T-helper 2 cell (primary cell): ENCODE measurements around the gene PGAP6.
"Not testable (repeated sequence)": the region's sequence is repeated elsewhere in the genome, so short reads cannot be mapped to it uniquely, and the experiment has no call there.

ENCODE experiments used
- DNase-seq, 5 experiments: peaks; one replicate each; pipeline versions ENCODE4 v3.0.0 to v3.0.0-alpha.2; 2012 to 2022
- total RNA-seq, 2 donors: gene quantifications; one replicate each; lab custom pipeline; 2026; lab: John Stamatoyannopoulos, UW

PGAP6 gene, protein sequence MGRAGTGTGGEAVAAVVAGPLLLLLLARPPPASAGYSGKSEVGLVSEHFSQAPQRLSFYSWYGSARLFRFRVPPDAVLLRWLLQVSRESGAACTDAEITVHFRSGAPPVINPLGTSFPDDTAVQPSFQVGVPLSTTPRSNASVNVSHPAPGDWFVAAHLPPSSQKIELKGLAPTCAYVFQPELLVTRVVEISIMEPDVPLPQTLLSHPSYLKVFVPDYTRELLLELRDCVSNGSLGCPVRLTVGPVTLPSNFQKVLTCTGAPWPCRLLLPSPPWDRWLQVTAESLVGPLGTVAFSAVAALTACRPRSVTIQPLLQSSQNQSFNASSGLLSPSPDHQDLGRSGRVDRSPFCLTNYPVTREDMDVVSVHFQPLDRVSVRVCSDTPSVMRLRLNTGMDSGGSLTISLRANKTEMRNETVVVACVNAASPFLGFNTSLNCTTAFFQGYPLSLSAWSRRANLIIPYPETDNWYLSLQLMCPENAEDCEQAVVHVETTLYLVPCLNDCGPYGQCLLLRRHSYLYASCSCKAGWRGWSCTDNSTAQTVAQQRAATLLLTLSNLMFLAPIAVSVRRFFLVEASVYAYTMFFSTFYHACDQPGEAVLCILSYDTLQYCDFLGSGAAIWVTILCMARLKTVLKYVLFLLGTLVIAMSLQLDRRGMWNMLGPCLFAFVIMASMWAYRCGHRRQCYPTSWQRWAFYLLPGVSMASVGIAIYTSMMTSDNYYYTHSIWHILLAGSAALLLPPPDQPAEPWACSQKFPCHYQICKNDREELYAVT
- total RNA-seq: 59.5 to 65.2 reads per million in 2 donors

DNA sequence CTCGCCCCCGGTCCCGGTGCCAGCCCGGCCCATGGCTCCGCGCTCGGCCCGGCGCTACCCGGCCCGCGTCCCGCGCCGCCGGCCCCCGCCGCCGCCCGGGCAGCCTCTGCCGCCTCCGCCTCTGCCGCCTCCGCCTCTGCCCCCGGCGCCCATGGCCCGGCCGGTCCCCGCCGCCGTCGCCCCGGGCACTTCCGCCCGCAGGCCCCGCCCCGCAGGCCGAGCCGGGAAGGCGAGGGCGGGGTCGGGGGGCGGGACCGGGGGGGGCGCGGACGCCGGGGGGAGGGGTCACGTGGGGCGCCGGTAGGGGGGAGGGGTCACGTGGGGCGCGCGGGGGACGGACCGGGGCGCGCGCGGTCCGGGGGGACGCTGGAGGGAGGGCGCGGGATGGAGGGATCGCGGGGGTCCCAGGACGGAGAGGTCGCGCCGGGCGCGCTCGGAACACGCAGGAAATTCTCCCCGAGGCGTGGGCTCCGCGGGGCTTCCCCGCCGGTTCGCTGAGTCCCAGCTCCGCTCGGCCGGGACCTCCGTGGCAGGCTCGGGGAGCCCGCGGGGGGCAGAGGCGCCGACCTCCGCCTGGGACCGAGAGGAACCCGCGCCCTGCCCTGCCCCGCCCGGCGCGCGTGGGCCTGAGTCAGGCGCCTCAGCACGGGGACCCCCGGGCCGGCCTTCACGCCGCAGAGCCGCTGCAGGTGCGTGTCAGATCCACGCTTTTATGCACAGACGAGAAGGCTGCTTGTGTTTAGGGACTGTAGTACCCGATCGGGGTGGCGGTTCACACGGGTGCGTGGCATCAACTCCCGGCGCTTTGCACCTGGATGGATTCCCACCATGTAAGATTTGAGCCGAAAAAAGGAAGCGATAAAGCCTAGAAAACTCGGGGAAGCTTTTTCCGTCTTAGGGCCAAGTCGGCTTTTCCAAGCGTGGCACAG lies at the start of gene PGAP6:
Gene PGAP6, minus strand, starts transcription at position 190 of the 929 bp plus-strand sequence. Its CDS starts 157 bp downstream, at position 33.
- peak; percentile 38 to 71 (median 62) for DNase-seq

DNA sequence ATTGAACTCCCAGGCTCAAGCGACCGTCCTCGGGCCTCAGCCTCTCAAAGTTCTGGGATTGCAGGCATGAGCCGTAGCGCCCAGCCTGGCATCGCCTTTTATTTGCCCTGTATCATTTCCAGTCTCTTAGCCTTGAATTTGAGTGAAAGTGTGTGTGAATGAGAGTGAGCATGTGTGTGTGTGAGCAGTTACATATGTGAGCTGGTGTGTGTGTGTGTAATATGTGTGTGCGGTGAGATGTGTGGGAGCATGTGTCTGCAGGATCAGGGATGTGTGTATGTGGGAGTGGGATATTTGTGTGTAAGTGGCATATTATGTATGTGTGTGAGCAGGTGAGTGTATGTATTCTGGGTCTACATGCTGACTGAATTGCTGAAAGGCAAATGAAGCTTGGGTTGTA lies 49.1 kb upstream of the PGAP6 start:
- no peak for DNase-seq

DNA sequence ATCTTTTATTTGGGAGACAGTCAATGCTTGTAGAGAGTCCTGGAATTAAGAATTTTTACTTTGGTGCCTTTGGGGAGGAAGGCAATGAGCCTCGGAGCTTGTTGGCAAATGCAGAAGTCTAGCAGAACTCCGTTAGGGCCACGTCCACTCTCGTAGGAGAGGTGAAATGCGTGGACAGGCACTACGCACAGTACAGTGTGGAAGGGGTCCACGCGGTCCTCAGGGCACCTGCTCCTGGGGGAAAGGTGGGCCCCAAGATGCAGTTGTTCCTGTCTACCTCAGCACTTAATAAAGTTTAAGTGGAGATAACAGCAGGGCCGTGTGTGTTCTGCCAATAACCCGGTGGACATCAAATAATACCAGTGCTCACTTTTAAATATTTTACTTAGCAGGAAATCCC lies 45.5 kb upstream of the PGAP6 start:
- DNase-seq: no peak

- no peak for DNase-seq
Measured at GRCh38 chr16:426906-427249, 45.1 kb upstream of the PGAP6 start.

GRCh38 chr16:426115-426905 lies 44.5 kb upstream of the PGAP6 start:
- DNase-seq: peak in 1 of 5 experiments; percentile 17

- peak in 2 of 5 experiments; percentile 23 to 39 for DNase-seq
Measured at GRCh38 chr16:425740-426114, 43.9 kb upstream of the PGAP6 start.

DNA sequence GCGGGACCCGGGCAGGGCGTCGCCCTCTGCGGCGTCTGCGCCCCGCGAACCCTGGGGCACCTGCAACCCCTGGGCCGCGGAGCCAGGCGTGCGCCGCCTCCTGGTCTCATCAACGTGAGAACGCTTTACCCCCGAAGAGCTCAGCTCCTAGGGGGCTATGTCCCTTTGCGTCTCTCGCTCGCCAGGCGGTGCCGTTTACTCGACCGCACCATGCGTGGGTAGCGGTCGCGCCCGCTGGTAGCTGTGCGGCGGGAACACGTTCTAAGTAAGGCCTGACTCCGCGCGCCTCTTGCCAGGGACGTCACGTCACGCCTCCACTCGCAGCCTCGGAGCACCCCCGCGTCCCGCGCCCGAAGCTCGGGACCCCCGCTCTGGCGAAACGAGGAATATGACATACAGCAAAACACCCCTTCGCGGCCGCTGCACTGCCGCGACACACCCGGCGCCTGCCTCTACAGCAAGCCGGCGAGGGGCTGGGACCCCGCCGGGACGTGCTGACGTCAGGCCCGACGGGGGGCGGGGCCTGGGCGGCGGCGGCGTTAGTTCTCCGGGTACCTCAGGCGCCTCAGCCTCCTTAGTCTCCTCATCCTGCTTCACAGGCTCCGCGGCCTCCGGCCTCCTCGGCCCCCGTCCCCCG lies 43.4 kb upstream of the PGAP6 start, which contains the start of gene RAB11FIP3:
Gene RAB11FIP3, plus strand, starts transcription at position 568 of the 637 bp plus-strand sequence. CDS start 358 bp downstream, outside the sequence.
- DNase-seq: peak; percentile 69 to 90 (median 74)

GRCh38 chr16:424623-425081 lies 42.9 kb upstream of the PGAP6 start:
- no peak for DNase-seq

DNA sequence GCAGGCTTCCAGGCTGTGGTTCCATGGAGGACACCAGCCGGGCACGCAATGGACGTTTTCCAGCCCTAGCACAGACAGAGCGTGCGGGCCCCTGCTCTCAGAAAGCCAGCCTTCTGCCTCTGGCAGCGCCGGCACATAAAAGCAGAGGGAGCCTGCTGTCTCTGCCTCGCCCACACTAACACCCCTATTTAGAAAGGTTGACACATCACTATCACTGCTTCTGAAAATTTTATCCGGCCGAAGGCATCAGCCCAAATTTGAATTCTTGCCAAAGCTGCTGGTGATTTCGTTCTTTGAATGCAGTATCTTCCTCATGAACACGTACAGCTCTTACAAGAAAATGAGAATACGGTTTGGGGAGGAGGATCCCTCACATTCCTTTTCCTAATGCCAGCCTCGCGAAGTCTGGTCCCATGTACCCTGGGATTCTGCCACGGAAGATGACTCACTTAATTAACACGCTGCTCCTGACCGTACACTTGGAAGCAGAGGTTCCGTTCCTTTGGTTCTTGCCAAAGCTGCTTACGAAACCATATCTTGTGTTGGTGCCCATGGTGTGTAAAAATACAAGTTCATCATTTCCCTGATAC lies 42.4 kb upstream of the PGAP6 start:
- DNase-seq: no peak

DNA sequence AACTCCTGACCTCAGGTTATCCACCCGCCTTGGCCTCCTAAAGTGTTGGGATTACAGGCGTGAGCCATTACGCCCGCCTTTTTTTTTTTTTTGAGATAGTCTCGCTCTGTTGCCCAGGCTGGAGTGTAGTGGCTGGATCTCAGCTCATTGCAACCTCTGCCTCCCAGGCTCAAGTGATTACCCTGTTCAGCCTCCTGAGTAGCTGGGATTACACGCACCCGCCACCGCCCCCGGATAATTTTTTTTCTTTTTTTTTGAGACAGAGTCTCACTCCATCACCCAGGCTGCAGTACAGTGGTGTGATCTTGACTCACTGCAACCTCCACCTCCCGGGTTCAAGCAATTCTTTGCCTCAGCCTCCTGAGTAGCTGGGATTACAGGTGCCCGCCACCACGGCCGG lies 40.4 kb upstream of the PGAP6 start:
- not testable (repeated sequence) for DNase-seq

DNA sequence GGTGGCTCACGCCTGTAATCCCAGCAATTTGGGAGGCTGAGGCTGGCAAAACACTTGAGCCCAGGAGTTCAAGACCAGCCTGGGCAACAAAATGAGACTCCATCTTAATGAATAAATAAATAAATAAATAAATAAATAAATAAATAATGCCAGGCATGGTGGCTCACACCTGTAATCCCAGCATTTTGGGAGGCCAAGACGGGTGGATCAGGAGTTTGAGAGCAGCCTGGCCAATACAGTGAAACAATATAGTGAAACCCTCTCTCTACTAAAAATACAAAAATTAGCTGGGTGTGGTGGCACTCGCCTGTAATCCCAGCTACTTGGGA lies 33.4 kb upstream of the PGAP6 start:
- DNase-seq: not testable (repeated sequence)

DNA sequence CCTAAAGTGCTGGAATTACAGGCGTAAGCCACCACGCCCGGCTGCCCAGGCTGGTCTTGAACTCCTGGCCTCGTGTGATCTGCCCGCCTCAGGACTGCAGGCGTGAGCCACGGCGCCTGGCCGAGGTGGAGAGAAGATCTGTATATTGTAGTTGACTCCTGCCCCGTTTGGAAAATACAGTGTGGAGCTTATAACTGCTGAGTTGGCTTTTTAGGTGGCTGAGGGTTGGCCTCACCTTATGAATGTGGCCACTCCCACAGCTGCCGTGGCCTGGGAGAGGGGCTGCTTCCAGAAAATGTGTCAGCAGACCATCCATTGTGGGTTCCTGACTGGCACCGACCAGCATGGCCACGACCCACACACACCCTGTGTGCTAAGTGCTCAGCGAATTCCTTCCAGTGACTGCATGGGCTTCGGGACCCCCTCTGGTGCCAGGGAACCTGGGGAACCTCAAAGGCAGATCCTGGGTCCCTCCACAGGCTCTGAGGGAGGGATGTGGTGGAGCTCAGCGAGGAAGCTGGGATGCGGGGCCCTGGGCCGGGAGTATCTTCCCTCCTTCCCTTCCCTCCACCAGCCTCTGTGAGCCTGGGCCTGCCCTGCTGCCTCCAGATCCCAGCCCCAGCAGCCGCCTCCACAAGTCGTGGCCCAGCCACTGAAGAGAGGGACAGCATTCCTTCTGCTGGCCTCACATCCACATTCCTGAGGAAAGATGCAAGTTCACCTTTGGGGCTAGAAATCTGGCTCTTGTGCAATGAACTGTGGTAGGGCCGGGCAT lies 32.8 kb upstream of the PGAP6 start:
- no peak for DNase-seq

DNA sequence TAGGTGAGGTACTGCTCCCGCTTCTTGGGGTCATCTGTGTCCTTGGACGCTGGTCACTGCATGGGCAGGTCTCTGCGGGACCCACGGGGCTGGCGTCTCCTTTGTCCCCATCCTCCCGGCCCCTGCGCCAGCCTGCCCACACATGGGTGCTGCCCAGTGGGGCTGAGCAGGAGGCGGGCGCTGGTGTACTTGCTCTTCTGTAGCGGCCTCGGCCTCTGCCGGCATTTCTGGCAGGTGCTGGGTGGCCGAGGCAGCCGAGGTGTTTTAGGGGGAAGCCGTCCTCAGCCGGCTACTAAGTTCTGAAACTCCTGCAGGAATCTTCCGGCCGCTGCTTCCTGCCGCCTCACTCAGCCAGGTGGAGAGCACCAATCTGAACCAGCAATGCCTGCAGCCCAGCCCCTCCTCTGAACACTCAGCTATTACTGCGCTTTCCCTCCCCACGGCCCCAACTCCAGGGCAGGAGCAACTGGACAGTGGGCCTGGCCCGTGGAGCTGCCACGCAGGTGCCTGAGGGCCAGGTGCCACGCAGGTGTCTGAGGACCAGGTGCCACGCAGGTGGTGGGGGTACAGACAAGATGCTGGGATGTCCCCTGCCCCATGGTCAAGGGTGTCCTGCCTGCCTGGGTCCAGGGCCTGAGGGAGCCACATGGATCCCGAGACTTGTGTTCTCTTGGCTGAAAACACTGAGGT lies 29.9 kb upstream of the PGAP6 start:
- no peak for DNase-seq

DNA sequence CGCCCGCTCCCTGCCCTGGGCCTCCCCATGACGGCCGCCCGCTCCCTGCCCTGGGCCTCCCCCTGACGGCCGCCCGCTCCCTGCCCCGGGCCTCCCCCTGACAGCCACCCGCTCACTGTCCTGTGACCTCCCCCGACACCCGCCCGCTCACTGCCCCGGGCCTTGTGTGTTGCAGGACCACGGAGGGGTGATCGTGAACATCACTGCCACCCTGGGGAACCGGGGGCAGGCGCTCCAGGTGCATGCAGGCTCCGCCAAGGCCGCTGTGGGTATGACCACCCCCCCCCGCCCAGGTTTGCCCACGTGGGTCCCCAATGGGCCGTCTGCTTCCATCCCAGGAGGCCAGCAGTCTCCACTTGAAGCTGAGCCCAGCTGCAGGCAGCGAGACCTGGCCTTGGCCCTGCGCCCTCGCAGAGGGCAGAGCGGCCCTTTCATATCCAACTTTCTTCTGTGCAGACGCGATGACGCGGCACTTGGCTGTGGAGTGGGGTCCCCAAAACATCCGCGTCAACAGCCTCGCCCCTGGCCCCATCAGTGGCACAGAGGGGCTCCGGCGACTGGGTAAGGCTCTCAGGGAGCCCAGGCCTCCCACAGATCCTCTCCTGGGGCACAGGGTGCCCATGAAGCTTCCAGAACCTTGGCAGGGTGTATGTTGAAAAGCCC lies 28.9 kb upstream of the PGAP6 start:
- no peak for DNase-seq

DNA sequence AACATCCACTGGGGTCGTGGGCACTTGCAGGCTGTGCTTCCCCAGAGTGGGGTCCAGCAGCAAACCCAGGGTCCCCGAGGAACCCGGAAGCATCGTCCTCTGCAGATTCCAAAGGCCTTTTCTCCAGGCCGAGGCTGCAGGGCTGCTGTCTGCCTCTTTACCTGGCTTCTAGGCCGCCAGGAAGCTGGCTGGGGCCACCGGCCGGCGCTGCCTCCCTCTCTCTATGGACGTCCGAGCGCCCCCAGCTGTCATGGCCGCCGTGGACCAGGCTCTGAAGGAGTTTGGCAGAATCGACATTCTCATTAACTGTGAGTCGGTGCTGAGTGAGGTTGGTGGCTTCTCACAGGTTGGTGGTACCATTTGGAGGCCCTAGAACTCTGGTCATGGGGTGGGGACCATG lies 25.5 kb upstream of the PGAP6 start:
- no peak for DNase-seq

- DNase-seq: no peak
Measured at GRCh38 chr16:405548-406506, 24.0 kb upstream of the PGAP6 start.

- no peak for DNase-seq
Measured at GRCh38 chr16:404971-405486, 23.3 kb upstream of the PGAP6 start.
